CMK (cell line): Measurements from ENCODE around the gene IRF2.
A peak's percentile ranks its signal among the peaks of the same experiment; 100 is the strongest.
"Not testable (repeated sequence)": the region's sequence is repeated elsewhere in the genome, so short reads cannot be mapped to it uniquely, and the experiment has no call there.

Experiments used
- DNase-seq: peaks from one replicate; pipeline ENCODE4 v3.0.0-alpha.2; 2010; ENCODE audit warnings: low read depth

The IRF2 gene

DNA sequence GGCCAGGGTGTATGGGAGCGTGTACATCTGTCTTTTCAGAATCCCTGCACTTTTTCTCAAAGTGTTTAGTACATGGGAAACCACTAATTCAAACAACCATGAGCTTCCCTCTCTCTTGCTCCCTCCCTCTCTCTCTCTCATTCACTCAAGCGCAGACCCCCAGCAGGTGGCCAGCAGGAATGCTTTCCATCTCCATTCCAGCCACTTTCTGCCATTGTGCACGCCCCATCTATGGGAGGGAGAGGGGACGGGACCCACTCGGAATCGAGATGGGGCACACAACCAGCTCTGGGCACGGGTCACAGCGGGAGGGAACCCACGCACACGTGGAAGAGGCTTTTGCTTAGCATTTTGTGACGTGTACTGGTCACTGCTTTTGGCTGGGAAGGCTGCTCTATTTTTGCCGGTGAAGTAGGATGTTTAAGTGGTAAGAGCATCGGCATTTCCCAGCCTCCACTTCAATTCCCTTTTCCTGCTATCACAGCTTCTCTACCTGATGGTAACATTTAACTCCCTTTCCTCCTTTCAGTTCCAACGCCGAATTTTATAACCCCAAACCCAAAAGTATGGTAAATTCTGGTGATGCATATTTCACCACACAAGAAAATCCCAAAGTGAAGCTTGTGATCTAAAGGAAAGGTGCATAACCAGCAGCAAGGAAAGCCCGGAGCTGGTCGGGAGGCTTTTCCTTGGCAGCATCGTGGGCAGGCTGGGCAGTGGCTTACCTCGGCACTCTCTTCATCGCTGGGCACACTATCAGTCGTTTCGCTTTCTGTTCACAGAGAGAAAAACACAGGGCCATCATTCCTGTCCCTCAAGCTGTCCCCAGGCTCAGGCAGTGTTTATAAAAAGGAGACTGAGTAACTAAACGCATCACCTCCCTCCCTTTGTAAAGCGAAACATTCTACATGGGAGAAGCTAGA lies 84.1 kb downstream of the IRF2 start:
- DNase-seq = no peak

DNA sequence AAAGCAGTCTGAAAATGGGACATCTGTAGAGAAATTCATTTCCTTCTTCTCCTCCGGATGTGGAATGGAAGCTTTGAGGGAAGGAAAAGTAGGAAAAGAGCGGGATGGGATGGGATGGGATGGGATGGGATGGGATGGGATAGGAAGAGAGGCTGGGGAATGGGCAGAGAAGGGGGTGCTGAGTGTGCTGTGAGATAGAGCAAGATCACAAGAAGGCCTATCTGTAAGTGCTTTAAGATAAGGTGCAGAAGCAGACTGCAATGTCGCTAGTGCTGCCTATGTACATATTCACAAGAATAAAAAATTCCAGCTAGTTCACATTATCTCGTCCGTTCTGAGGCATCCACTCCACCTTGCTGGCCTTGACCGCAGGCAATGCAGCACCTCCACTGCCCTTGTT lies 86.2 kb downstream of the IRF2 start:
- DNase-seq = no peak

DNA sequence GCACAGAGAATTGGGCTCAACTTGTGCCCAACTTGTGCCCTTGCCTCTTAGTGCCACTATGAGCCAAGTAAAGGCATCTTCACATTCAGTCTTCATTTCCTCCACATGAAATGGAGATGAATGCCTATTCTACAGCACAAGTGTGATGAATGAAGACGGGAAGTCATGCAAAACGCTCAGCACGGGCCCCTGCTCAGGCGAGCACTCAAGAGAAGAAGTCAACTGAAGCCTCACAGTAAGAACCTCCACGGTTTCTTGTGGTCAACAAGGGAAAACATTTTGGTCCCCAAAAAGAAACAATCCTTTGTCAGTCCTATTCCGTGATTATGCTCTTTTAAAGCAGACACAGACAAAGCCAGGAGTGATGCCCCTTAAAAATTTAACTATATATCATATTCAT lies 87.0 kb downstream of the IRF2 start:
- no peak for DNase-seq

- peak; percentile 31 for DNase-seq
These were observed 88.0 kb downstream of the IRF2 start for GRCh38 chr4:184386271-184386781.

DNA sequence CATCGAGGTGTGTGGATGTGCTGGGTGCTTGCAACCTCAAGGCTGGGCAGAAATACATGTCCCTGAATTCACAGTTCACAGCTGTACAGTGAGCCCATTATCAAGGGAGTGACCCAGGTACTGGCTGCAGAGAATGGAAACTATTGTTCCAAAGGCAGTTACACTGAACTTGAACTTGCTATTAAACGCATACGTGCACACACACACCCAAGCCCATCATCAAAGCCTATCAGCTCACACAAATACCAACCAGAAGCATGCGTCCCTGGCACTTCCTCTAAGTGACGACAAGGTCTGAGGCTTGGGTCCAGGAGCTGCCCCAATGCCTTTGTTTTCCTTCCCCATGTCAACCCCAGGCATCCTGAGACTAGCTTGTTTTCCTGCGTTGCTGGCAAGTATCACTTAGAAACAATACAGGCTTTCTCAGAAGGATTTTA lies 88.6 kb downstream of the IRF2 start:
- DNase-seq = no peak

DNA sequence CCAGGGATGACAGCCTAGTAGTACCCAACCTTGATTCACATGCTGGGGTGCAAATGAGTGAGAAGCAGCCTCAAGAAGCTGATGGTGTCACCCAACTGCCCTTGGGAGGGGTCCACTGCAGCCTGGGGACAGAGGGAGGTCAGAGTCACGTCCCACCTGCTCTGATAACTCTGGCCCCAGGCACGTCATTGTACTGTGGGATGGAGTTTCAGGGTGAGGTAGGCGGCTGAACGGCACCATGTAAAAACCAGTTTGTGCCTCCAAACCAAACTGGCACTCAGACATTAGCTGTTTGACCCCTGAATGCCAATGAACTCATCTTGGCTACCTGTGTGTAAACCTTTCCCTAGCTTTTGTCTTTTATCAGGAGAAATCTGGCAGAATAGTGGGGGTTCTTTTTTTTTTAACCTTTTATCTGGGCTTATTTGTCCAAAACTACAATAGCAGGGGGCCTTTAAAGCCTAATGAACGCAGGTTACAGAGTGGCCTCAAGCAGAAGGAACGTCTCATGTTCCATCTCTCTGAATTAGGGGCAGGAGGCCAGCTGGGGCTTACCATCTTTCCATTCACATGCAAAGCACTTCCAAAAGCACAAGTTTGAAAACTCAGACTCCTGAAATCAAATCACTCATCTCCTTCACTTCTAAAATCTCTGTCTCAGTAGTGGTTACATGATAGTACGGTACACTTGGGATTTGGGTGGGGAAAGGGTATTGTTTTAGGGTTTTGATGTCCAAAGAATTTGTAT lies 89.4 kb downstream of the IRF2 start:
- no peak for DNase-seq

DNA sequence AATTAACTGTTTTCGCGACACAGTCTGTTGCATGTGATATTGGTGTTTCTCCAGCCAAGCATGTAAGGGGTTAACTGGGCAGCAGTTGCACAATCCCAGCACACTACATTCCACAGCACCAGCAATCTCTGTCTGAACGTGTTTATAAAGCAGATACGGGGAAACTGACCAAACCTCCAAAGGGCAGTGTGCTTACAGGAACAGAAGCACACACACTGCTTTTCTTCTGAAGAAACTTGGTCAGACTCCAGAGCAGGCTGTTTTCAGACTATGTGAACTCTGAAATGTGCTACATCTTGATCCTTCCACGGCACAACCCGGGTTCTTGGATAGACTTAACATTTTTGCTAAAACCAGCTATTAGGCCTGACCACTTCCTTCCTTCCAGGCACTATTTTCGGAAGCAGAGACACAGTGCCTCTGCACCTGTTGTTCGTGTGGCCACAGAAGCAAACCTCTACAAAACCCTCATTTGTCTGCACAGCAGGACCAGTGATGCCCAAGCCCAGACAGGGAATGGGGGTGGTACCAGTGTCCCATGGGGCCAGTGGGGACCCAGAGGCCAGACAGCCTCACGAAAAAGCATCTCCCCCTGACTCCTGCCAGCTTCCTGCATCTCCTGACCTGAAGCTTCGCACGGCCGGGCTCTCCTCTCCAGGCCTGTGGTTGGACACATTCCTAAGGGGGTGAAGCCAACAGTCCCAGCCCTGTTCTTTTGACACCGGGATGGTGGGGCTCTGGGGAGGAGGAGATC lies 90.1 kb downstream of the IRF2 start:
- no peak for DNase-seq

- DNase-seq = no peak
These were observed 90.8 kb downstream of the IRF2 start for GRCh38 chr4:184383497-184384055.

- DNase-seq = no peak
These were observed 92.0 kb downstream of the IRF2 start for GRCh38 chr4:184382189-184382846.

GRCh38 chr4:184380707-184381106 lies 93.6 kb downstream of the IRF2 start:
- DNase-seq = no peak

DNA sequence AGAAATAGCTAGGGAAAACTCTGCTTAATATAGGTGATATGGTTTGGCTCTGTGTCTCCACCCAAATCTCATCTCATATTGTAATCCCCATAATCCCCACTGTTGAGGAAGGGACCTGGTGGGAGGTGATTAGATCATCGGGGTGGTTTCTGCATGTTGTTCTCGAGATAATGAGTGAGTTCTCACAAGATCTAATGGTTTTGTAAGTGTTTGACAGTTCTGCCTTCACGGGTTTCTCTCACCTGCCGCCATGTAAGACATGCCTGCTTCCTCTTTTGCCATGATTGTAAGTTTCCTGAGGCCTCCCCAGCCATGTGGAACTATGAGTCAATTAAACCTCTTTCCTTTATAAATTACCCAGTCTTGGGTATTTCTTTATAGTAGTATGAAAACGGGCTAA lies 94.1 kb downstream of the IRF2 start:
- DNase-seq = not testable (repeated sequence)

- DNase-seq = no peak
These were observed 97.4 kb downstream of the IRF2 start for GRCh38 chr4:184376923-184377322.

- no peak for DNase-seq
These were observed 98.1 kb downstream of the IRF2 start for GRCh38 chr4:184376126-184376838.

GRCh38 chr4:184375623-184376022 lies 98.7 kb downstream of the IRF2 start:
- DNase-seq = not testable (repeated sequence)

- no peak for DNase-seq
These were observed 99.3 kb downstream of the IRF2 start for GRCh38 chr4:184375027-184375426.

DNA sequence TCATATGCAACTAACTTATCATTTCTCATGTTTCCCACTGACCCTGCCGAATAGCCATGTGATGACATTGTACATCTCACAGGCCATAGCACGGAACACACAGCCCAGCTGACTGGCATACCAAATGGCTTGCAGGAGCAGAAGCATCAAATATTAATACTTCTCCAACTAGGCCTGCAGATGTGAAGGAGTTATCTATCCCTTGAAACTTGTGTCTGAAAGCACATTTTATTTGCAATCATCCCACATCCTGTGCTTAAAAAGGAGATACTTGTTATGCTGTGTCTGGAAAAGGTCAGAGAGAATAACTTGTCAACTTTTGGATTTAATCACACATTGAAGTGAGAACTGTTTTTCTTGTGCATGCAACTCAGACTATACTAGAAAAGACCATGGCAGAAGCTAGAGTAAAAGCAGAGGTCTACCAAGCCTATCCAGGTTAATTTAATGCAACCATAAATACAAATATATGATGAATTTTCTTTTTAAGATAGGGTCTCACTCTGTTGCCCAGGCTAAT lies 100.4 kb downstream of the IRF2 start:
- DNase-seq = no peak

GRCh38 chr4:184371390-184371787 lies 103.0 kb downstream of the IRF2 start:
- DNase-seq = no peak

GRCh38 chr4:184370711-184371389 lies 103.5 kb downstream of the IRF2 start:
- DNase-seq = peak; percentile 60

DNA sequence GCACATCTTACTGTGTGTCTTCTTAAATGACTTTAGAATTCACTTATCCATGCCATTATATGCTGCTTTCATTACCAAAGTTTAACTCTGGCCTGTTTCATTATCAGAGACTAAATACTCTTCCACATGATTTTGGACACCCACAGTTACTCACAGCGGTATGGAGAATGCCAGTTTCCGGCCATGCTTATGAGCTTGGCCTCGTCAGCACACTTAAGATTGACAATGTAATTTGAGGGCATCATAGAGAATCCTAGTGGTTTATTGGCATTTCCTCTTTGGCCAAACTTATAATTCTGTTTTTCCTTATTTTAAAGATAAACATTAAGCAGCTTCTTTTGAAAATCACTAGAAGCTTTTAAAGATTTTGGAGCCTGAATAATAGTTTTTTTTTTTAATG lies 104.5 kb downstream of the IRF2 start:
- no peak for DNase-seq

DNA sequence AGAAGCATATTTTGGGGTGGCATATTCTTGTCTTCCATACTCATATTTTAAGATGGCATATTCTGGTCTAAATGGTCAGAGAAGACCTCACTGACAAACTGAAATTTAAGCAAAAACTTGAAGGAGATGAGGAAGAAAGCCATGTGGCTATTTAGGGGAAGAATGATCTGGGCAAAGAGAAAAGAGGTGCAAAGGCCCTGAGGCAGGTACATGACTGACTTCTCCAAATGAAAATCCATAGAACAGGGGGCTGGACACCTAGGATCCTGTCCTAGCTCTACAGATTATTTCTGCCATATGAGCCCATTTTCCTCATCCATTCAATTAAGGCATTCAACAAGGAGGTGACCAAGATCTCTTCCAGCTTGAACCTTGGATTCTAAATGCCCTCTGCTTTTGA lies 105.6 kb downstream of the IRF2 start:
- no peak for DNase-seq
